A549 (cell line): Measurements from ENCODE around the gene CNOT11.

Experiments used
- BCL3 ChIP-seq: fragments of >200 bp; sonication (Bioruptor Twin); formaldehyde crosslinking; IDR thresholded peaks from 3 replicates; pipeline ENCODE4 v1.6.1; 2016
- CBX2 ChIP-seq: fragments of 200-600 bp; sonication (generic); IDR thresholded peaks from 2 replicates; pipeline ENCODE4 v1.6.1; 2016; ENCODE audit warnings: low read depth, mild to moderate bottlenecking, borderline replicate concordance
- CHD2 ChIP-seq: fragments of 150-350 bp; IDR thresholded peaks from 2 replicates; pipeline ENCODE4 v1.6.1; 2014; ENCODE audit warnings: low read length; ENCODE audit not compliant: partially characterized antibody
- CTCF ChIP-seq: fragments of >200 bp; sonication (Bioruptor Twin); formaldehyde crosslinking; IDR thresholded peaks from 3 replicates; pipeline ENCODE4 v1.5.1; 2016
- ELK1 ChIP-seq: fragments of 150-350 bp; IDR thresholded peaks from 2 replicates; pipeline ENCODE4 v1.6.1; 2014; ENCODE audit warnings: low read depth, mild to moderate bottlenecking, low read length
- JUN ChIP-seq, 2 experiments: fragments of >200 bp; sonication (Bioruptor Twin); formaldehyde crosslinking; IDR thresholded peaks; 2 replicates in 1 of 2; 3 replicates in 1 of 2; pipeline ENCODE4 v1.6.1; 2016 to 2017
- KDM1A ChIP-seq: fragments of 200-600 bp; sonication (generic); IDR thresholded peaks from 2 replicates; pipeline ENCODE4 v1.6.1; 2016; ENCODE audit warnings: low read depth, mild to moderate bottlenecking
- MAX ChIP-seq: IDR thresholded peaks from 2 replicates; pipeline ENCODE4 v1.6.1; 2012
- POLR2A ChIP-seq: IDR thresholded peaks from 2 replicates; pipeline ENCODE4 v1.6.1; 2012; ENCODE audit warnings: mild to moderate bottlenecking, low read length
- RARB ChIP-seq: fragments of 250-450 bp; sonication (Bioruptor Pico); IDR thresholded peaks from 2 replicates; pipeline ENCODE4 v1.8.0; 2021; ENCODE audit warnings: mild to moderate bottlenecking, moderate library complexity
- ZFP36 ChIP-seq: fragments of 450-650 bp; IDR thresholded peaks from 2 replicates; pipeline ENCODE4 v1.6.1; 2014; ENCODE audit warnings: borderline replicate concordance; ENCODE audit not compliant: partially characterized antibody
- TF ChIP-seq, protein P1 (sequence below): fragments of 250-450 bp; sonication (Bioruptor Pico); IDR thresholded peaks from 2 replicates; pipeline ENCODE4 v1.5.0; 2021; ENCODE audit warnings: mild to moderate bottlenecking, moderate library complexity, borderline replicate concordance

DNA sequence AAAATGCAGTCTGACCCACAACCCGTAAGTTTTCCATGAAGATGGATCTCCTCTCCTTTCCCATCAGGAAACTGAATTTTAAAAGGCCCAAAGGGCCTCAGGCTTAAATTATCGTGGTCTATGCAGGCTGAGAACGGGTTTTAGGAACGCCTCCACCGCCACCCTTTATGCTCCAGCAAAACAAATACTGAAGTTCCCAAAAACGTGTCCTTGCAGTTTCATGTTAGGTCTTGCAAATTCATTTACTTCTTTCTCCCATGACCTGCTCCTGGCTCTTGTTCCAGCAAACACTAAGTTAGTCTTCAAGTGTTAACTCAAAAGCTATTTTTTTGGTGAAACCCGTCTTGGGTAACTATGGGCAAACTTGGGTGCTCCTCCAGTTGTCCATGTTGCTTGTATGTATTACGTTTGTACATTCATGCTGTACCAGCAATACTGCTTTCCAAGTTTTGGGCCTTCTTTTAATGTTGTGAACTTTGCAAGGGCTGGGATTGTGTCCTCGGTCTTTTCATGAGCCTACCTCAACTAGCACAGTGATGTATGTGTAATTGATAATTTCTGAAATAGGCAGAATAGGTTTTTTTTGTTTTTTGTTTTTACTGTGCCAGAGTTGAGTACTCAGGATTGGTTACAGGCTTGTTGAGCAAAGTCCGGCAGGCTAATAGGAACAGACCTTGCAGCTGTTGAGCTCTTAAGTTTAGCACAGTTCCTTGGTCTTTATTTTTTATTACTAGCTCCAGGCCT, 57.6 kb downstream of the CNOT11 start:
- TF ChIP-seq POLR2A (no peak), CBX2 (no peak), ELK1 (no peak), CTCF (no peak), BCL3 (no peak), ZFP36 (no peak), KDM1A (no peak), JUN (IDR thresholded peaks at IDR 0.05) (no peak), CHD2 (no peak), RARB (CRISPR knock-in tag) (no peak), MAX (no peak)
- TF ChIP-seq, protein P1, sequence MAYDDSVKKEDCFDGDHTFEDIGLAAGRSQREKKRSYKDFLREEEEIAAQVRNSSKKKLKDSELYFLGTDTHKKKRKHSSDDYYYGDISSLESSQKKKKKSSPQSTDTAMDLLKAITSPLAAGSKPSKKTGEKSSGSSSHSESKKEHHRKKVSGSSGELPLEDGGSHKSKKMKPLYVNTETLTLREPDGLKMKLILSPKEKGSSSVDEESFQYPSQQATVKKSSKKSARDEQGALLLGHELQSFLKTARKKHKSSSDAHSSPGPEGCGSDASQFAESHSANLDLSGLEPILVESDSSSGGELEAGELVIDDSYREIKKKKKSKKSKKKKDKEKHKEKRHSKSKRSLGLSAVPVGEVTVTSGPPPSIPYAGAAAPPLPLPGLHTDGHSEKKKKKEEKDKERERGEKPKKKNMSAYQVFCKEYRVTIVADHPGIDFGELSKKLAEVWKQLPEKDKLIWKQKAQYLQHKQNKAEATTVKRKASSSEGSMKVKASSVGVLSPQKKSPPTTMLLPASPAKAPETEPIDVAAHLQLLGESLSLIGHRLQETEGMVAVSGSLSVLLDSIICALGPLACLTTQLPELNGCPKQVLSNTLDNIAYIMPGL (CRISPR knock-in tag): no peak
